Astrocyte of the cerebellum (primary cell): ENCODE results near the gene HSPB6.
"Not testable (repeated sequence)": the region's sequence is repeated elsewhere in the genome, so short reads cannot be mapped to it uniquely, and the experiment has no call there.

Experiments used
- DNase-seq: peaks from one replicate; pipeline ENCODE4 v3.0.0-alpha.2; 2011; ENCODE audit warnings: low read depth
- H3K4me3 ChIP-seq: 2 replicates; pipeline ENCODE4 v1.5.1; 2011; ENCODE audit warnings: mild to moderate bottlenecking, low read depth, low read length, moderate library complexity
- in situ Hi-C: cut with HindIII; loops from 2 replicates; pipeline ENCODE4 v1.10.0; 2017; ENCODE audit warnings: low sequenced_read_pairs
- TF ChIP-seq, protein P1 (sequence below): IDR thresholded peaks from 2 replicates; pipeline ENCODE4 v1.5.1; 2012; ENCODE audit warnings: low read length, low read depth, moderate library complexity, mild to moderate bottlenecking; ENCODE audit errors: missing control alignments

HSPB6 gene, protein sequence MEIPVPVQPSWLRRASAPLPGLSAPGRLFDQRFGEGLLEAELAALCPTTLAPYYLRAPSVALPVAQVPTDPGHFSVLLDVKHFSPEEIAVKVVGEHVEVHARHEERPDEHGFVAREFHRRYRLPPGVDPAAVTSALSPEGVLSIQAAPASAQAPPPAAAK

DNA sequence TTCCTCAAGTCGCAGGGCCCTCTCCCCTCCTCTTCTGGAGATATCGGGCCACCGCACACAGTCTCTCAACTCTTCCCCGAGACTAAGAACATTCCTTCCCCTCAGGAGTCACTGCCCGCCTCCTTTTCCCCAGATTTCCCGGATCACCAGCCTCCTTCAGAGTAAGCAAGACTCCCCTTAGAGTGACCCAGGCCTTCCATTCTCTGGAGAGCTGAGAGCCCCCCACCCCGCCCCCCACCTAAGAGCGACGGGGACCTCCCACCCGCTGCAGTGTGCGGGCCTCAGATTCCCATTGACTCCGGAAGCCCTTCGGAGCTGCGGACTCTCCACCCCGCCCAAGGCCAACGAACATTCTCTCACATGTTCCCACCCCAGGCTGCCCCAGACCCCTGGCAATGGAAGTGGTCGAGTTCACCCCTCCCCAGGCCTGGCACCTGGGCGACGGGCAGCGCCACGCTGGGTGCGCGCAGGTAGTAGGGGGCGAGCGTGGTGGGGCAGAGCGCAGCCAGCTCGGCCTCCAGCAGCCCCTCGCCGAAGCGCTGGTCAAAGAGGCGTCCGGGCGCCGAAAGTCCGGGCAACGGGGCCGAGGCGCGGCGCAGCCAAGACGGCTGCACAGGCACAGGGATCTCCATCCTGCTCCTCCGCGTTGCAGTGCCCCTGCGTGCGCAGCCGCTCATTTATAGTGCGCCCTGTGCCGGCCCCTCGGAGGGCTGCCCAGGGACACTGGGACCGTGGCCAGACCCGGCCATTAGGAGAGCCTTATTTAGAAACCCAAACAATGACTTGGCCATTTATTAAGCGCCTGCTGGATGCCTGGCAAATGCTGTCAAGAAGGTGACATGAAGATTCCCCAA lies at the start of gene HSPB6:
Gene HSPB6, minus strand, starts transcription at position 653 of the 854 bp plus-strand sequence. Its CDS starts 21 bp downstream, at position 632.
- TF ChIP-seq, protein P1, sequence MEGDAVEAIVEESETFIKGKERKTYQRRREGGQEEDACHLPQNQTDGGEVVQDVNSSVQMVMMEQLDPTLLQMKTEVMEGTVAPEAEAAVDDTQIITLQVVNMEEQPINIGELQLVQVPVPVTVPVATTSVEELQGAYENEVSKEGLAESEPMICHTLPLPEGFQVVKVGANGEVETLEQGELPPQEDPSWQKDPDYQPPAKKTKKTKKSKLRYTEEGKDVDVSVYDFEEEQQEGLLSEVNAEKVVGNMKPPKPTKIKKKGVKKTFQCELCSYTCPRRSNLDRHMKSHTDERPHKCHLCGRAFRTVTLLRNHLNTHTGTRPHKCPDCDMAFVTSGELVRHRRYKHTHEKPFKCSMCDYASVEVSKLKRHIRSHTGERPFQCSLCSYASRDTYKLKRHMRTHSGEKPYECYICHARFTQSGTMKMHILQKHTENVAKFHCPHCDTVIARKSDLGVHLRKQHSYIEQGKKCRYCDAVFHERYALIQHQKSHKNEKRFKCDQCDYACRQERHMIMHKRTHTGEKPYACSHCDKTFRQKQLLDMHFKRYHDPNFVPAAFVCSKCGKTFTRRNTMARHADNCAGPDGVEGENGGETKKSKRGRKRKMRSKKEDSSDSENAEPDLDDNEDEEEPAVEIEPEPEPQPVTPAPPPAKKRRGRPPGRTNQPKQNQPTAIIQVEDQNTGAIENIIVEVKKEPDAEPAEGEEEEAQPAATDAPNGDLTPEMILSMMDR, result no peak
- in situ Hi-C loops, result no loop called here
- peak within 1 kb of the TSS; percentile 94 for H3K4me3 ChIP-seq
- DNase-seq, result peak; percentile 16

DNA sequence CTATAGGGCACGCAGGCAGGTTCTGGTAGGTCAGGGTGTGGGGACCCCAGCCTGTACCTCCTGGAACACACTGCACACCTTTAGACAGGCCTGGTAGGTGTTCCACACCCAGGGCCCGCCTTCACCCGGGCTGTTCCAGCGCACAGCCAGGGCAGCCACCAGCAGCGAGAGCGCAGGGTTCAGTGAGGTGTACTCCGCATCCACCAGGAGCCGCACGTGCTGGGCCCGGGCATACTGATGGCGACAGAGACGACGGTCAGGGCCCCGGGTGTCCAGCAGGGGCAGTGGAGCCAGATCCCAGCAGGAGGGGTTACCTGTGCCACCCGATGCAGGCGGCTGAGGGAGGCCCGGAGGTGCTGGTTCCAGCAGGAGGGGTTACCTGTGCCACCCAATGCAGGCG lies 49.8 kb upstream of the HSPB6 start:
- no peak overlapping the region for H3K4me3 ChIP-seq
- DNase-seq, result no peak
- in situ Hi-C loops, result loop anchor here (10.0 kb wide), 1 partner anchor 158 kb away; no protein-coding TSS in a partner anchor
- TF ChIP-seq, protein P1, result no peak

DNA sequence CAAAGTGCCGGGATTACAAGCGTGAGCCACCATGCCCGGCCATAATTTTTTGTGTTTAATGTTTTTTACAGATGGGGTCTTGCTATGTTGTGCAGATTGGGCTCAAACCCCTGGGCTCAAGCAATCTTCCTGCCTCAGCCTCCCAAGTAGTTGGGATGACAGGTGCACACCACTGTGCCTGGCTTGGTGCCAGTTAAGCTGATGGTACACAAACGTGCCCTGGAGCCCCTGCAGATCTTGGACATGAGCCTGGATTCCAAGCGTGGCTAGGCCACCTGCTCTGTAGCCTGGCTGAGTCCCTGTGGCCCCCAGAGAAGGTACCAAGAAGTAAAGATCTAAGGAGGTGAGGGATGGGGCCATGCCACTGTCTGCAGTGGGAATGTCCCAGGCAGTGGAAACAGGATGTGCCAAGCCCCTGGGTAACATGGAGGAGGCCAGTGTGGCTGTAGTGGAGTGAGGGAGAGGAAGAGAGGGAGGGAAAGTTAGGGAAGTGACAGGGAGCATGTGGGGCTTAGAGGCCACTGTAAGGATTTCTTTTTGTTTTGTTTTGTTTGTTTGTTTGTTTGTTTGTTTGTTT lies 48.8 kb upstream of the HSPB6 start:
- TF ChIP-seq, protein P1, result no peak
- DNase-seq, result no peak
- no peak overlapping the region for H3K4me3 ChIP-seq
- in situ Hi-C loops, result loop anchor here (10.0 kb wide), 1 partner anchor 159 kb away; no protein-coding TSS in a partner anchor

DNA sequence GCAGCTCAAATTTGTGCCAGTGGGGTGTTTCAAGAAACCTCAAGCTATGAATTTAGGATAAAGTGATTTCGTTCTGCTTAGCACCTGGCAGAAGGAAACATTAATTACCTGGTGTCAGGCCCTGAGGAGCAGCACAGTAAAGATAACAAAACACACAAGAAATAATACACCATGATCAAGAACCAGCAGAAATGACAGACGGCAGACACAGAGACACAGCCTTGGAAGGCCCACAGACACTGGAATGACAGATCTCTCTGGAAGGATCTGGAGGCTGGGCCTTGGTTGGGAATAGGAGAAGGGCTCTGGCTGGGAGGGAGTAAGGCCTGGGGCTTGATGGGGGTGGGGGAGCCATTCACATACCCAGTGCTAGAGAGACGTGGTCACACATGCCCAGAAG lies 45.0 kb upstream of the HSPB6 start:
- in situ Hi-C loops, result loop anchor here (10.0 kb wide), 1 partner anchor 163 kb away; no protein-coding TSS in a partner anchor
- TF ChIP-seq, protein P1, result no peak
- no peak overlapping the region for H3K4me3 ChIP-seq
- no peak for DNase-seq

DNA sequence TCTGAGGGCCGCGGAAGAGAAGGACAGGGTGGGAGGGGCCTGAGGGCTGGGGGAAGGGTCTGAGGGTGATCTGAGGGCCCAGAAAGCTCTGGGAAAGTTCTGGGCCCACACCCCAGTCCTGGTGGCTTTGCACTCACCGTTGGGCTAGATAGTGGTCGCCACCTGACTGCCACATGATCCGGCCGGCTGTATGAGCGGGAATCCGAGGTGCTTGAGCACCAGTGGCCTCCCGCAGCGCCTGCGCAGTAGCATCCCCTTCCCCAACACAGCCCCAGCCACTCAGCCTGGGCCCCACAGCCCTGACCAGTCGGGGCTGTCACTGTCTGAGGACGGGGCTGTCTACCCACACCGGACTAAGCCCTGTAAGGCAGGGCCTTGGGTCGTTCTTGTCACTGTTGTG lies 40.8 kb upstream of the HSPB6 start:
- TF ChIP-seq, protein P1, result no peak
- DNase-seq, result no peak
- in situ Hi-C loops, result no loop called here
- H3K4me3 ChIP-seq, result no peak overlapping the region

DNA sequence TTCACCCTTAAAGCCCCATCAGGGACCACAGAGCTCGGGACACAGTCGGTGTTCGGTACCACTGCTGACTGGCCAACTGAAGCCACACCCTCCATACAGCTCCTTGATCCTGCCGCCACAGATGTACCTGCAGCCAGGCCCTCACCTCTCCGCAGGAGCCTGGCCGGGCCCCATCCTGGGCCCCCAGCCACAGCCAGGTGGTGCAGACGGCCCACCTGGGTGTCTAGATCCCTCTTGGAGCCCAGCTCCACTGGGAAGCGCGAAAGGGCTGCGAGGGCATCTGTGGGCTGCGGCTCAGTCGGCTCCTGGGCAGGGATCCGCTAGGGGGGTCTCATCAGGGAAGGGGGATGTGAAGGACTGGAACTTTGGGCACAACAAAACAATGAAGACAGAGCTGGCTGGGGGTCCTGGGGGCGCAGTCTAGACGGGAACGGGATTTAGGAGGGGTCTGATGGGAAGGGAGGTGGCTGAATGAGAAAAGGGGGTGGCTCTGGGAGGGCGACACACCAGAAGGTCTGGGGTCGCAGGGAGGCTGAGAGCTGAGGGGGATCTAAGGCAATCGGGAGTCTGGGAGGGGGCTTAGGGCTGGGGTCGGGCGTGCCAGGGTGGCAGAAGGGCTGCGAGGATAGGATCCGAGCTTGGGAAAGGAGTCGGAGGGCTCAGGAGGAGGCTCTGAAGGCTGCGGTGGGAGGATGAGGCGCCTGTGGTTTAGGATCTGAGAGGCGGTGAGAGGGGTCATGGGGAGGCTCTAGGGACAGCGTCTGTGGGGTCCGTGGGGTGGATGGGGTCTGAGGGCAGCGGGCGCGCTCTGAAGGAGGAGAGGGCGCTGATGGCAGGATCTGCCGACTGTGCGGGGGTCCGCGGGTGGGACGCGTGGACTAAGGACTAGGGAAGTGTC lies 40.1 kb upstream of the HSPB6 start:
- no peak overlapping the region for H3K4me3 ChIP-seq
- TF ChIP-seq, protein P1, result no peak
- no peak for DNase-seq
- in situ Hi-C loops, result no loop called here

DNA sequence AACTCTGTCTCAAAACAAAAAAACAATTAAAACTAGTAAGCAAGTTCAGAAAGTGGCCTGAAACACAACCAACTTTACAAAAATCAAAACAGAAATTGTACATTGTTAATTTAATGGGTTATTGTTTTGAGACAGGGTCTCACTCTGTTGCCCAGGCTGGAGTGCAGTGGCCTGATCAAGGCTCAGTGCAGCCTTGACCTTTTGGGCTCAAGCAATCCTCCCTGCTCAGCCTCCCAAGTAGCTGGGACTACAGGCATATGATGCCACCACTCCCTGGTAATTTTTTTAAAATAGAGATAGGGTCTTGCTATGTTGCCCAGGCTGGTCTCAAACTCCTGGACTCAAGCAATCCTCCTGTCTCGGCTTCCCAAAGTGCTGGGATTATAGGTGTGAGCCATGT lies 38.7 kb upstream of the HSPB6 start:
- H3K4me3 ChIP-seq, in situ Hi-C loops, DNase-seq: not testable (repeated sequence)
